ENCODE measurements around the gene ETNK2.

The ETNK2 gene

DNA sequence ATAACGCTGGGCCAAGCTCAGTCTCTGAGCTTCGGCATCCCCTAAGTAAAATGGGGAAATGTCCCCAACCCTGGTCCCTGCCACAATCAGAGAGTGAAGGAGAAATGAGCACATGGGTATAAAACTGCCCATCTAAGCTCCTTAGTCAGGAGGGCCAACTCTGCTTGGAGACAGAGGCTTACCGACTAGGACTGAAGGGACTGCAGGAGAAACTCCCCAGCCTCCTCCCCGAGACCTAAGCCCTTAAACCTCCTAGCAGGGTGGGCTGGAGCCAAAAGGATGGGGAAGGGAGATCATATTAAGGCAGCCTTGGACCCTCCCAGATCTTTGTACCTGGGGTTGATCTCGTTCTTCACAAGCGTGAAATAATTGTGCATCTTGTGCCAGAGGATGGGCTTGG is 5.5 kb downstream of the ETNK2 start:
- no peak for DNase-seq

DNA sequence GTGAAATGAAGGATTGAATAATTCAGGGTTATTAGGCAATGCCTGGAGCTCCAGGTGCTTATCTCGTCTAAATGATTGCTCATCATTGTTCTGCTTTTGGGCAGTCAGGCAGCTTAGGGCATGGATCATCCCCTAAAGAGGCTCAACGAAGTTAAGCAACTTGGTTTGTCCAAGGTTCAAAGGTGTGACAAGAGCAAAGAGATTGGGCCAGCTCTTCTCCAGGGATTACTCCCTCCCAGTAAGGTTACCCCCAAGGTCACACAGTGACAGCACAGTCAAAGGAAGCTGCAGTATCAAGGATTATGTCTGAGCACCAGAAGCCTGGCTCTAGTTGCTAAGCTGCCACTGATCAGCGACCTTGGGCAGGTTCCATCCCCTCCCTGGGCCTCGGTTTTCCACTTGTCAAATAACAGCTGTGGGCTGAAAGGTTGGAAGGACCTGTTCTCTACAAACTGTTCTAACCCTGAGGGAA is 6.8 kb downstream of the ETNK2 start:
- no peak for DNase-seq

DNA sequence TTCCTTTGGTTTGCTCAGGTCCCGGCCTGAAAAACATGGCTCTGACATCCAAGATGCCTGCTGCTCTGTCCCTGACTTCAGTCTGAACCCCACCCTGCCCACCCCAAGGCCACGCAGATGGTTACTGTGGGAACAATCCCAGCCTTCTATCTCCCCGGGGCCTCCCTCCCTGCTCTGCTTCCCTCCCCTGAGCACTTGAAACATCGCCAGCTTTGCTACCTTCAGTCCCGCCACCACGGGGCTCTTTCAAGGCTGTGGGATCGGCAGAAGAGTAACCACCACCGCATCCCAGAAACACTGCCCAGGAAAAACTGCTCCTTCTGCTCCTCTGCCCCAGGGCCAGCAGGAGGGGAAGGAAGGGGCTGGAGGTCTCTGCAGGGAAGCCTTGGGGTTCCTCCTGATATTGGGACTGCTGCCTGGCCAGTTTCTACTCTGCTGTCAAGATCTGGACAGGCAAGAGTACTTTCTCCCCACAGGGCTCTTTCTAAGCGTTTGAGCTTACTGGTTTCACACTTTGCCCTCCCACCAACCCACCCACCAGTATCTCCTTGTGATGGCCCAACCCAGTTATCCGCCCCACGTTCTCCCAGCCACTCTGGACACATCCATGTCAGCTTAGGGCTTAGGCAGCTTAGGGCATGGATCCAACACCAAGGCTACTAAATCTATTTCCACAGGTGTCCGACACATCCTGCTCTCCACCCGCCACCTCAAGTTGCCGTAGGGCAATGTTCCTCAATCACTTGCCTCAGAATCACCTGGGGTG is 8.4 kb downstream of the ETNK2 start:
- no peak for DNase-seq

DNA sequence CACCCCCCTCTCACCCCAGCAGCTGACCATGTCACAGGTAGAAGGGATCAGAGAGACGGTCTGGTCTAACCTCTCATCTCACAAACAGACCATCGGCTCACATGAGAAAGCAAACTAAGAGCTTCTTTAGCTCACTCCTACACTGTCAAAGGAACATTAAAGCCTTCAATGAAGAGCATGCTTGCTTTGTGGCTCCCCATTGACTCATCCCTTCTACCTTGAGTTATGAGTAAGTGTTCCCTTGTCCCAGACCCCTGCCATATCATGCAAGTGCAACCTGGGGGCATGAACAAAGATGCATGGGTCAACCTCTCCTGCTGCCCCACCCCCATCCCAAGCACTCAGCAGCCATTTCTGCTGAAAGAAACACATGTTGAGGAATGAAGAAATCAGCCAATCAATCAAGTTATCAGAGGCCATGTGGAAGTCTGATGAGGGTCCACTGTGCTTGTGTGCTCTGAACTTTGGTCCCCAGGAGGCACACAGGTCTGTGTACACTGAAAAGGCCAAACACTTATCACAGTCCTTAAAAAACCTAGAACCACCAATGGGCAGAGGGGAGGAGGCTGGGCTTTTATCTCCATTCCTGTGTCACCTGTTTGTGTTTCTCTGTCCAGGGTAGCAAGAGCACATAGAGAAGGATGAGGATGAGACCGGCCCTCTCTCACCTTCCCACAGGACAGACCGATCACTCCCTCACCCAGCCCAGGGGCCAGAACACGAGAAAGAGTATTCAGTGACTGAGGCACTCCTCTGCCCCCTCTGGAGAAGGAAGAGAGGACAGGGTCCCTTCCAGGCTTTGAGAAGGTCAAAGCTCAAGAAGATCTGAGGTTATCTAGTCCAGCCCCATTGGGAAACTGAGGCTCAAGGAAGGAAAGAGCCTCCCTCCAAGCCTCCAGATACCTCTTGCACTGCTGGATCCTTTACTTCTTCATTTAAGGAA is 9.5 kb downstream of the ETNK2 start:
- DNase-seq, result no peak

DNA sequence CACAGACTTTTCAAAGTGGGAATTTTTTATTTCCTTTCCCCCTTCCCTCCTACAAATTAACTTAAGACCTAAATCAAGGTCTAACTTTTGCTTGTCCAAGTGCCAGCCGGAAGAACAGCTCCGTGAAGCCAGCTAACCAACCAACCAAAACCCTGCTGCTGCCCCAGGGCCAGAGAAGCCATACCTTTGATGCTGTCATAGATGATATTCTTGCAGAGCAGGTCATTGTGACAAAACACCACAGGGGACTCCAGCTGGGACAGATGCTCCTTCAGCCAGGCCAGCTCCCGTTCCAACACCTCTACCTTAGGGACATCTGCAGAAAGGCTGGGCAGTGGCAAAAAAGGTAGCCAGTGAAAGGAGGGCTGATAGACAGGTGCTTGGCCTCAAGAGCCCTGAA is 10.7 kb downstream of the ETNK2 start:
- DNase-seq, result no peak

DNA sequence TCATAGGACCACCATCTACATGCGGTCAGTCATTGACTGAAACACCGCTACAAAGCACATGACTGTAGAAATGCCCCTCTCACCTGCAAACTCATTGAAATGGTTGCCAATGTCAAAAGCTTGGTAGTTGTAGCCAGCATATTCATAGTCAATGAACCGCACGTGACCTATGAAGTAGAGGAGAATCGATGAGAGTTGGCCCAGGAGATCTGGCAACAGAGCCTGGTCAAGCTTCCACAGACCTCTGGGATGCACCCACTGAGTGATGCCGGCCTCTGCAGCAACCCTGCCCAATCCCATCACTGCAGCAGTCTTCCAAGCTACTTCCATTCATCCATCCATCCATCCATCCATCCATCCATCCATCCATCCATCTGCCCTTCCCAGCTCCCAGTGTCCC is 11.9 kb downstream of the ETNK2 start:
- DNase-seq, result no peak

DNA sequence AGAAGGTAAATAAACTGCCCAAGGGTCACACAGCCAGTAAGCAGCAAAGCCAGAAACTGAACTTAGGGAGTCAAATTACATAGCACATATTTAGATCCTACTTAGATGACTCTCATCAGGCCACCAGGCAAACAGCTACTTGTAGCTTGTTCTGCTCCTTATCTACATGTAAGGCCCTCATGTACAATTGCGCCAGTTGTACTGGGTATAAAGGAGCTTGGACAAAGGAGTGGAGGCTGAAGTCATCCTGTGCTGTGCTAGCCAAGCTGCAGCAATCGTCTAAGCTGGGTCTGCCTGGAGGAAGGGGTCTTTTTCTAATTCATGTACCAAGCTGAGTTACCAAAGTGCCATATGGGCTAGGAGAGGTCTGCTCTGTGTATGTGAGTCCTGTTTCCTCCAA is 12.8 kb downstream of the ETNK2 start:
- no peak for DNase-seq

DNA sequence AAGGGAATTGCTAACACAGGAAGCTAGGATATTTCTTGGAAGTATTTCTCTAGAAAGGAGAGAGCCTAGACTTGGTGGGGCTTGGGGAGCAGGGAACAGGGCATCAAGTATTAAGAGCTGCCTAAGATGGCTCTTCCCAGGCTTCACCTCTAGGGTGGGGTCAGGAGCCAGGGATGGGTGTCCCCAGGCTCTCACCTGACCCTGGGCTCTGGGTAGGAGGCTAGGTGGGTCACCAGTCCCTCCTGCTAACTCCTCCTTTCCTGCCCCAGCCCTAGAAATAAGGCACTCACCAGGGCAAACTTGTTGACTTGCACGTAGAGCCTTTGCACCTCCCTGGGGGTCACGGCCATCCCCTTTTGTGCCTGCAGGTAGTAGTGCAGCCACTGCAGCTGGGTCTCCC is 15.0 kb downstream of the ETNK2 start:
- no peak for DNase-seq

DNA sequence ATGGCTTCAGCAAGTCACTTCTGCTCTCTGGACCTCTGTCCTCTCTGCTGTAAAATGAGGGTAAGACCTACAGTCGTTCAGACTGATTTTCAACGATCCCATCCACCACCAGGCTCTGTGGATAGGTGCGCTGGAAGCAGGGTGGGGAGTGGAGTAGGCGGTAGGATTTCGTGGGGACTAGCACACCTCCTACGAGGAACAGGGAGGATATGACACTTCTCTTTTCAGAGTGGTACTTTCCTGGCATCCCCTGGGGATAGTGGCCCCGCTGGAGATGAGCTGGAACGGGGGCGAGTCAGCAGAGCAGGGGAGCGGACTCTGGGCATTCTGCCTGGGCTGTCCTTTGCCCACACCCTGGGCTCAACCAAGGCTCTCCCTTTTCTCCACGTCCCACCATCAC is 17.7 kb downstream of the ETNK2 start:
- DNase-seq, result no peak

DNA sequence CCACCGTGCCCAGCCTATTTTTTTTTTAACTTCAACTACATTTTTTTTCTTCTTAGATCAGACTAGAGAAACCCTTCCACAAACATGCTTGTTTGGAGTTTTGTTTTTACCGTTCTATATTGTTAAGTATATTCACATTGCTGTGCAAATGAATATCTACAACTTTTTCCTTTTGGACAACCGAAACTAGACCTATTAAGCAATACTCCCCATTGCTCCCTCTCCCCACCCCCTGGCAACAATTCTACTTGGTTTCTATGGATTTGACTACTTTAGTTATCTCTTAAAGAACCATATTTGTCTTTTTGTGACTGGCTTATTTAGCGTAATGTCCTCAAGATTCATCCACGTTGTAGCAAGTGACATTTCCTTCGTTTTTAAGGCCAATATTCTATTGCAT is 19.1 kb downstream of the ETNK2 start:
- DNase-seq, result no peak

DNA sequence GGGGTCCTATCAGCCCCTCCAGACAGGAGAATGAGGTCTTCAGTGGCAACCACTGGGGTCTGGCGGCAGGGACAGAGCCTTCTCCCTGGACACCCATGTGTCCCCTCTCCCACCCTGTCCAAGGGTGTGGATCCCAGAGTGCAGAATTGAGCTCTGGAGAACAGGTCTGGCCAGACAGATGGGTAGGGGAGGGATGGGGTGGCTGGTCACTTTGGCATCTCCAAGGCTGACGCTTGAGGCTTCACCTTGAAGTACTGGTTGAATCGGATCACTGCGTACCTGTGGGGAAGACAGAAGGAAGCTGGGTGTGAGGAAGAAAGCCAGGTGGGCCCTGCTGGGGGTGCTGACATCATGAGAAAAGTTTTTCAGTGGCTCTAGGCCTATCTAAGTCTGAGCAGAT is 19.9 kb downstream of the ETNK2 start:
- no peak for DNase-seq

DNA sequence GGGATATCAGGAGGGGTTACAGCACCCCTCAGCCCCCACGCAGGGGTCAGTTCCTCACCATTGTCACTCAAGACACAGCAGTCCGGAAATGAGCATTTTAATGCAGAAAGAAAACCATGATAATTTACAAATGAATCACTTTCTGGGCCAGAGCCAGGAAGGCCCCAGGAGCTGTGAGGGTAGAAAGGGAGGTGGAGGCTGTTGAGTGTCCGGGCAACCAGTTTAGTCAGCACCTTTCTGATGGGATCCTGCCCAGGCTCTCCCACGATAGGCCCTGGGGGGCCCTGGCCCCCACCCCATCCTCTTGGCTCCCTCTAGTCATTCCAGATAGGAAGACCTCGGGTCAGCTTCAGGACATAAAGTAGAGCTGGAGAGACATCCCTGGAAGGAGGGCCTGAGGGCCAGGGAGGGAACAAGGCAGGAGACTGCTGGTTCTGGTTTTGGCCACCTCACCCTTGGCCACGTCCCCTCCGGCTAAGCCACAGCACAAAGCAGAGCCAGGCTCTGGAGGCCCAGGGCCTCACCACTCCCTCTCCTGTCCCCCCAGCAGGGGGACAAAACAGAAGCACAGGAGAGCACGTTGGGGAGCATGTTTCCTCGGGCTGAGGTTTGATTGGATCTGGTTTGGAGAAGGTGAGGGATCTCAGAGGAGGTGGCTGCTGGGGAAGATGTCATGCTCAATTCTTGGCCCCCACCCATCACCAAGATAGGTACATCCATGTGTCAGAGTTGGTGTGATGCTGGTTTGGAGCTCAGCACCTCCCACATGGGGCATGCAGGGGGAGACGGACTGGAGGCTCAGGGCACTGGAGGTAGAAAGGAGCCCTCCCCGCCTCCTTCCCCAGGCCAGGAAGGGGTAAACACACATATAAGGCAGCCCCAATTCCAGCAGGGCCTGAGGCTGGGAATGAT is 20.6 kb downstream of the ETNK2 start:
- peak; percentile 35 for DNase-seq

DNA sequence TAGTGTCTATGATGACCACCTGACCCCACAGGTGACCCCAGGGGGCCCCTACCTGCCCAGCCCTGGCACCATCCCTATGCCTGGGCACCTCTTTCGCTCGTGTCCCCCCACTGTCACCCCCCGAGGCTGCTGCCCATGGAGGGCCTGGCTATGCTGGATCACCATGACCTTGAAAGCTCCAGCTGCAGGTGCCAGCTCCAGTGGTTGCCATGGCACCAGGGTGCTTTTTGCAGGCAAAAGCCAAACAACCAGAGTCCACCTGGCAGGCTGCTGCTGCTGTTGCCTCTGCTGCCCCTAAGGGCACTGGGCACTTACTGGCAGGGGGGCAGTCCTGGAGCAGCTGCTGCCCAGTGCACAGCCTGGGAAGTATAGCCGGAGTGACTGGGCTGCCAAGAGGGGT is 21.7 kb downstream of the ETNK2 start:
- peak; percentile 83 for DNase-seq

DNA sequence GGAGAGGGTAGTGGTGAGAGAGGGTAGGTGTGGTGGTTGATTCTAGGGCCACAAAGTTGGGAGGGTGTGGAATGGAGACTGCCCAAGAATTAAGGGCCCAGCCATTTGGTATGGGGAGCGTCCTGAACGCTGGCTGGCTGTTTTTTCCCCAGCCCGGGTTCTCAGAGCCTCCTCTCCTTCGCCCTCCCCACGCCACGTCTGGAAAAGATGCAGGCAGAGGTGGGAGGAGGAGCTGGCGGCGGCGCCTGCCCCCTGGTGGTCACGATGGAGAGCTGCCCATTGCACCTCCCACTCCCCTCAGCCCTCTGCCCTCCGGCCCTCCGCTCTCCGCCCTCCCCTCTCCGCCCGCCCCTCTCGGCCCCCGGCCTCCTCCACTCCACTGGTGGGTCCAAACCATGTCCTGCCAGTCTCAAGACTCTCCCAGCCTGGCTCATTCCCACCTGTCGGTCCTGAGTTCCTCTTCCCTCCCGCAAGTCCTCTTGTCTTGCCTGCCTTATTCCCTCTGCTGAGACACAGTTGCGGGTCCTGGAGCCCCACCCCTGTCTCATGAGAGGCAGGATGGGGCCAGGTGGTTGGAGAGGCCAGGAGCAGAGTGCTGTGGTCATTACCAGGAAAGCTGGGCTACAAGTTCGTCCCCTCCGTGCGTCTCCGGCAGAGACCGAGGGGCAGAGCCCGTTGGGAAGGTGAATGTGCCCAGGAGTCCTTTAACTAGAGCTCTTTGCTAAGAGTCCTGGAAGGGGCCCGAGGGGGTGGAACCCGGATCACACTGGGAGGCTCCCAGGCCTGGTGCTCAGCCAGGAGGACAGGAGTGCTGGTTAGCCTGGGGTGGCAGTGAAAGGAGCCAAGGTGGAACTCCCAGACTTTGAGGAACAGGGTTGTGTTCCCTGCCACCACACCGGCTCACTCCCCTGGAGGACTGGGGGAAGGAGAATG is 22.6 kb downstream of the ETNK2 start:
- DNase-seq, result peak; percentile 81

DNA sequence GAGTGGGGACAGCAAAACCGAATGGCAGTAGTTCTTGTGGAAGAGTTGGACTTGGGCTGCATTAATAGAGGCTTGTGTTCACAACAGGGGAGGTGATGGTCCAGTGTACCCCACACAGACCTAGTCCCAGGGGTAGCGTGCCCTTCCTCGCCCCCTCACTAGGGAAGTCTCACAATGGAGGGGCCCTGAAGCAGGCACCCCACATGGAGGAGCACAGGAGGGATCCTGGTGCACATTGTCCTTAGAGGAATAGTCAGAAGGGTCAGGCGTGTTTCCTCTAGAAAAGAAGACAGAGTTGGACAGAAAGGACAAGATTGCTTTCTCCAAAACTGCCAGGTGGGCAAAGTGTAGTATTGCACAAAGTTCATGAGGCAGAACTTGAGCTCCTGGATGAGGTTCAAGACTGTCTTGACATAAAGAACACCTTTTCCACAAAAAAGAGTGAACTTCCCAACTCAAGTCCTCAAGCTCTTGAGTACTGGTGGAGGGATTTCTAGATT is 23.3 kb downstream of the ETNK2 start:
- DNase-seq, result no peak

DNA sequence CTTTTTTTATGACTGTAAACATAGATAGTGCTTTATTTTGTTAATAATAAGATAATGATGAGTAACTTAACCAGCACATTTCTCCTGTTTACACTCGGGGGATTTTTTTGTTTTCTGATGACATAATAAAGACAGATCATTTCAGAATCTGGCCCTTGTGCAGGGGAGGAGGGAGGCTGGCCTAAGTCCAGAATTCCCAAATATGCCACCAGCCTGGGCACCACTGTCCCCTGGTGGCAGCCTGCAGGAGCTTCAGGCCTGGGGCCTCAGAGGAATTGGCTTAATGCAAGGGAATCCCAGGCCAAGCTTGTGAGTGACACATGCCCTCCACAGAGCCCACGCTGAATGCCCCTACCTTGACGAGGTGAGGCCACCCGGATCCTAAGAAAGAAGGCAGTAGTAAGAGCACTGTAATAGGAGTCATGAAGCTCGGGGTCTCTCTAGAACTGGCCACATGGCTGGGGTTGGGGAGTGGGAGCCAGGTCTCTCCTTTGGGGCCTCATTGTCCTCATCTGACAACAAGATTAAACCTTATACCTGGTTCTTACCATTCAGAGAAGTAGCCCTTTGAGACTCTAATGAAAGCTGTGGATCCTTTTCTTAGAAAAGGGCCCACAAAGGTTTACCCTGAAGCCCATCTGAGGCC is 24.1 kb downstream of the ETNK2 start:
- DNase-seq, result peak; percentile 65

DNA sequence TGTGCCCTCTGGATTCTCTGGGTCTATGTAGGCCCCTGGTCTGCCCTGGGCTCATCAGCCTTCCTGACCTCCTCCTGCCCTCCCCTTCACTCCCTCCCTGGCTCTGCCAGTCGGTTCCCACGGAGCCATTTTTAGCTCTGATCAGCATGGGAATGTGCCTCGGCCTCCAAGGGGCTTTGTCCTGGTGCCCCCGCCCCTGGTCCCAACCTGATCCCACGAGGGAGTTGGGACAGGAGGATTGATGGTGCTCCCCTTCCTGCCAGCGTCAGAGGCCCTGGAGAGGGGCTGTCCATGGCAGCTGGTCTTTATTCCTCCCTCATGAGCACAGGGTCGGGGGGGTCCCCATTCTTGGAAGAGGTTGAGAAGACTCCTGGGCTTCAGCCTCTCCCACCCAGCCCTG is 24.9 kb downstream of the ETNK2 start:
- no peak for DNase-seq

DNA sequence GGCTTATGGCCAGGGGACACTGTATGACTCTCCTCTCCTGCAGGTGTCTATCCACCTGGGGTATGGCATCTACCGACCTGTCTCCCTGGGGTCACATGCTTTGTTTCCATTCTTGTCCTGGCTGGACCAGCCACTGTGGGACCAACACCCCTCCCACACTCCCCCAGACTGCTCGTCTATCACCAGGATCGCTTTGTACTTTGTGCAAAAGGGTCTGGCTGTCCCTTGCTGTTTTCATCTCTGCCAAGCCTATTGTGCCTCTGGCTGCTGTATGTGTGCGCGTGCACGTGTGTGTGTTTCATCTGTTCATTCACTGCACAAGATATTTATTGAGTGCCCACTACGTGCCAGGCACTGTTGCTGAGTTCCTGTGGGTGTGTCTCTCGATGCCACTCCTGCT is 25.5 kb downstream of the ETNK2 start:
- DNase-seq, result no peak

DNA sequence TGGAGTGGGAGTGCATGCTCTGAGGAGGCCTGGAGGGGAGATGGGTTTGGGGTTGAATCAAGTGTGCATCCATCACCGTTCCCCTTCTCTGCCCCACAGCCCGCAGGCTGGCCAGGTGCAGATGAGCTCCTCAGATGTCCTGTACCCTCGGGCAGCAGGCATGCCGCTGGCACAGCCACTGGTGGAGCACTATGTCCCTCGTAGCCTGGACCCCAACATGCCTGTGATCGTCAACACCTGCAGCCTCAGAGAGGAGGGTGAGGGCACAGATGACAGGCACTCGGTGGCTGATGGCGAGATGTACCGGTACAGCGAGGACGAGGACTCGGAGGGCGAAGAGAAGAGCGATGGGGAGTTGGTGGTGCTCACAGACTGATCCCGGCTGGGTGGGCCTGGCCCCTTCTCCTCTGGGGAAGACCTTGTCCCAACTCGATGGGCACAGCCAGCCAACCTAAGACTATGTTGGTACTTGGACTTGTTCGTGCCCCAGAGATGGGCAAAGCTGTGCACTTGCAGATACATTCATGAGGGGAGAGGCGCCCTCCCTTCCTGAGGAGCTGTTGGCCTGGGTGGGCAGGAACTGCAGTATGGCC is 26.0 kb downstream of the ETNK2 start:
- no peak for DNase-seq

DNA sequence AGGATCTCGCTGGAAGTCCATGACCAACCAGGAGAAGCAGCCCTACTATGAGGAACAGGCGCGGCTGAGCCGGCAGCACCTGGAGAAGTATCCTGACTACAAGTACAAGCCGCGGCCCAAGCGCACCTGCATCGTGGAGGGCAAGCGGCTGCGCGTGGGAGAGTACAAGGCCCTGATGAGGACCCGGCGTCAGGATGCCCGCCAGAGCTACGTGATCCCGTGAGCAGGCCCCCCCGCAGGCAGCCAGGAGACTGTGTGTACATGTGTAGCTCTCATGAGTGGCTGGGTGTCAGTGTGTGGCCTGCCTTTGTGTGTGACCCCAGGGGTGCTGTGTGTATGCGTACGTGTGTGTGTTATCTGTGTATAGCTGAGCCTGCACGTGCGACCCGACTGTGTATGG is 27.2 kb downstream of the ETNK2 start:
- no peak for DNase-seq

DNA sequence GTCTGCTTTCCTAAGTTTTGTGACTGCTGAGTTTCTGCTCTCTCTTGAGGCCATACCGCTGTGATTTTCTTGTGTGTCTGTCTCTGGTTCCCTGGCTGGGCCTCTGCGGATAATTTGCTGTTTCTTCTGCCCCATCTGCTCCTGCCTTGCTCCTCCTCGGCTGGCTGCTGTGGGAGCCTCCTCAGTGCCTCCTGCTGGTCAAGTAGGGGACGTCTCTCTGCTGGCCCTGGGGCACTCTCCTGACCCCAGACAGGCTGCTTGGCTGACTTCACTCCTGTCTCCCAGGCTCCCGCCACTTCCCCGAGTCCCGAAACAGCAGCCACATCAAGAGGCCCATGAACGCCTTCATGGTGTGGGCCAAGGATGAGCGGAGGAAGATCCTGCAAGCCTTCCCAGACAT is 28.5 kb downstream of the ETNK2 start:
- no peak for DNase-seq

Data from NCI-H1092 treated with DMSO at 0.1 percent for 48 hours (cell line).